Gastroesophageal sphincter (tissue), 3 donors: ENCODE measurements around the gene PIK3C2G.

Experiments
- EP300 ChIP-seq: sonication (generic); formaldehyde crosslinking; IDR thresholded peaks from one replicate; pipeline ENCODE4 v1.6.1; 2017; ENCODE audit warnings: antibody characterized with exemption, mild to moderate bottlenecking
- TF ChIP-seq, protein P1 (sequence below), 4 experiments: fragments of 200-600 bp in 2 of 4; fragments of 450-650 bp in 2 of 4; sonication (generic) in 1 of 4; IDR thresholded peaks; one replicate each; pipeline ENCODE4 v1.5.1; 2017 to 2019; ENCODE audit warnings: antibody characterized with exemption in 4 of 4, mild to moderate bottlenecking in 2 of 4, moderate library complexity in 2 of 4

DNA sequence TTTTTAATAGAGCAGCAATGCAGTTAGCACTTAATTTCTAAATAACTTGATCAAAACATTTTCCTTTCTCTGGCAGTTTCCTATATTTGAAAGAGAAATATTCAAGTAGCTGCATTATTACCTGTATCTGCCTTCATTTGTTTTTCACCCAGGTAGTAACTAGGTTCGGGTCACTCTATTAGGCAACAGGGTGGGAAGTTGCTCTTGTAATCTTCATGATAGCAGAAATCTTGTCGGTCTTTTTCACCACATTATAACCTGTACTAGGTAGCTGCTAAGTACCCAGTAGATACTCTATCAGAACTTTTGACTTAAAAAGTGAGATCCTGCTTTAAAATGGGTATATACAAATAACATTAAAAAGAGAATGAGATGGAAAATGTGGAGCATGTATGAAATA, 2.4 kb upstream of the PIK3C2G start:
- TF ChIP-seq, protein P1, sequence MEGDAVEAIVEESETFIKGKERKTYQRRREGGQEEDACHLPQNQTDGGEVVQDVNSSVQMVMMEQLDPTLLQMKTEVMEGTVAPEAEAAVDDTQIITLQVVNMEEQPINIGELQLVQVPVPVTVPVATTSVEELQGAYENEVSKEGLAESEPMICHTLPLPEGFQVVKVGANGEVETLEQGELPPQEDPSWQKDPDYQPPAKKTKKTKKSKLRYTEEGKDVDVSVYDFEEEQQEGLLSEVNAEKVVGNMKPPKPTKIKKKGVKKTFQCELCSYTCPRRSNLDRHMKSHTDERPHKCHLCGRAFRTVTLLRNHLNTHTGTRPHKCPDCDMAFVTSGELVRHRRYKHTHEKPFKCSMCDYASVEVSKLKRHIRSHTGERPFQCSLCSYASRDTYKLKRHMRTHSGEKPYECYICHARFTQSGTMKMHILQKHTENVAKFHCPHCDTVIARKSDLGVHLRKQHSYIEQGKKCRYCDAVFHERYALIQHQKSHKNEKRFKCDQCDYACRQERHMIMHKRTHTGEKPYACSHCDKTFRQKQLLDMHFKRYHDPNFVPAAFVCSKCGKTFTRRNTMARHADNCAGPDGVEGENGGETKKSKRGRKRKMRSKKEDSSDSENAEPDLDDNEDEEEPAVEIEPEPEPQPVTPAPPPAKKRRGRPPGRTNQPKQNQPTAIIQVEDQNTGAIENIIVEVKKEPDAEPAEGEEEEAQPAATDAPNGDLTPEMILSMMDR (IDR thresholded peaks at IDR 0.05) = no peak
- TF ChIP-seq EP300 = no peak
